Measurements from ENCODE around the gene DLGAP1. TPM values are rescaled to one million over a fixed set of nuclear protein-coding genes. Genes with fewer than 3 reads are reported as not detected.

DLGAP1 gene
- total and polyA plus RNA-seq, 10 of the 15 experiments (the other 5 are each of a cell fraction or from before 2014, with no cell fraction given), result 0.23 to 27.6 (median 1.9) TPM

DNA sequence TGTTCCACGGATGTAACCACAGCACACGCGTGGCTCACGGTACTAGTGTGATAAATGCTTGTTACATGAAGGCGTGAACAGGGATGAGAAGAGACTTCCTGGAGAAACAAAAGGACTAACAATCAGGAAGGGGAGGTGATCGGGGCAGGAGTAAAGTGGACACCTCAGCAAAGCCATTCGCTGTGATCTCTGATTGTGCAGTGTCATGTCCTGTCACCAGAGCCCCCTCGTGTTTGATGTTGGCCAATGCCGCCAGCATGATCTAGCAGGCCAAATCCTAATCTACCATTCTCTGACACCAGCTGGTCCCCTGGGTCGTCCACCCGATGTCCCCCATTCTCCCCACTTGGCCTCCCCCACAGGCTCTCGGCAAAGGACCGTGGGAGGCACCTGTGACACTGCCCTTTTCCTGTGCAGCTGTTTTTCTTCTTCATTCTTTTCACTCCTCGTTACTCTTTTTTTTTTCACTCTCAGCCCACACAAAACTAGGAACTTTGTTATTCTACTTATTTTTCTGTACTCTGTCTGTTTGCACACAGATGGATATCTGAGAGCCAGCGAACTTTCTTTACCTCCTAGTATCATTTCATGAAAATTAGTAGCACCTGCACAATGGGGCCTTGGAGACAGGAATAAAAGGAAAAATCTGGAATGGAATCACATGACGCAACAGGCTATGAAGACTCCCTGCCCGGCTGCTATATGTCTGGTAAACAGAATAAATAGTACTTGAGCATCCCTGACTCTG is 858.3 kb downstream of the DLGAP1 start (continued):
- TF ChIP-seq, protein P1, sequence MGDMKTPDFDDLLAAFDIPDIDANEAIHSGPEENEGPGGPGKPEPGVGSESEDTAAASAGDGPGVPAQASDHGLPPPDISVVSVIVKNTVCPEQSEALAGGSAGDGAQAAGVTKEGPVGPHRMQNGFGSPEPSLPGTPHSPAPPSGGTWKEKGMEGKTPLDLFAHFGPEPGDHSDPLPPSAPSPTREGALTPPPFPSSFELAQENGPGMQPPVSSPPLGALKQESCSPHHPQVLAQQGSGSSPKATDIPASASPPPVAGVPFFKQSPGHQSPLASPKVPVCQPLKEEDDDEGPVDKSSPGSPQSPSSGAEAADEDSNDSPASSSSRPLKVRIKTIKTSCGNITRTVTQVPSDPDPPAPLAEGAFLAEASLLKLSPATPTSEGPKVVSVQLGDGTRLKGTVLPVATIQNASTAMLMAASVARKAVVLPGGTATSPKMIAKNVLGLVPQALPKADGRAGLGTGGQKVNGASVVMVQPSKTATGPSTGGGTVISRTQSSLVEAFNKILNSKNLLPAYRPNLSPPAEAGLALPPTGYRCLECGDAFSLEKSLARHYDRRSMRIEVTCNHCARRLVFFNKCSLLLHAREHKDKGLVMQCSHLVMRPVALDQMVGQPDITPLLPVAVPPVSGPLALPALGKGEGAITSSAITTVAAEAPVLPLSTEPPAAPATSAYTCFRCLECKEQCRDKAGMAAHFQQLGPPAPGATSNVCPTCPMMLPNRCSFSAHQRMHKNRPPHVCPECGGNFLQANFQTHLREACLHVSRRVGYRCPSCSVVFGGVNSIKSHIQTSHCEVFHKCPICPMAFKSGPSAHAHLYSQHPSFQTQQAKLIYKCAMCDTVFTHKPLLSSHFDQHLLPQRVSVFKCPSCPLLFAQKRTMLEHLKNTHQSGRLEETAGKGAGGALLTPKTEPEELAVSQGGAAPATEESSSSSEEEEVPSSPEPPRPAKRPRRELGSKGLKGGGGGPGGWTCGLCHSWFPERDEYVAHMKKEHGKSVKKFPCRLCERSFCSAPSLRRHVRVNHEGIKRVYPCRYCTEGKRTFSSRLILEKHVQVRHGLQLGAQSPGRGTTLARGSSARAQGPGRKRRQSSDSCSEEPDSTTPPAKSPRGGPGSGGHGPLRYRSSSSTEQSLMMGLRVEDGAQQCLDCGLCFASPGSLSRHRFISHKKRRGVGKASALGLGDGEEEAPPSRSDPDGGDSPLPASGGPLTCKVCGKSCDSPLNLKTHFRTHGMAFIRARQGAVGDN (IDR thresholded peaks at IDR 0.05), result peak; percentile 77
- TF ChIP-seq, protein P2, sequence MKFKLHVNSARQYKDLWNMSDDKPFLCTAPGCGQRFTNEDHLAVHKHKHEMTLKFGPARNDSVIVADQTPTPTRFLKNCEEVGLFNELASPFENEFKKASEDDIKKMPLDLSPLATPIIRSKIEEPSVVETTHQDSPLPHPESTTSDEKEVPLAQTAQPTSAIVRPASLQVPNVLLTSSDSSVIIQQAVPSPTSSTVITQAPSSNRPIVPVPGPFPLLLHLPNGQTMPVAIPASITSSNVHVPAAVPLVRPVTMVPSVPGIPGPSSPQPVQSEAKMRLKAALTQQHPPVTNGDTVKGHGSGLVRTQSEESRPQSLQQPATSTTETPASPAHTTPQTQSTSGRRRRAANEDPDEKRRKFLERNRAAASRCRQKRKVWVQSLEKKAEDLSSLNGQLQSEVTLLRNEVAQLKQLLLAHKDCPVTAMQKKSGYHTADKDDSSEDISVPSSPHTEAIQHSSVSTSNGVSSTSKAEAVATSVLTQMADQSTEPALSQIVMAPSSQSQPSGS (IDR thresholded peaks at IDR 0.05; ENCODE audit: low read length), result no peak
- TF ChIP-seq, protein P3, sequence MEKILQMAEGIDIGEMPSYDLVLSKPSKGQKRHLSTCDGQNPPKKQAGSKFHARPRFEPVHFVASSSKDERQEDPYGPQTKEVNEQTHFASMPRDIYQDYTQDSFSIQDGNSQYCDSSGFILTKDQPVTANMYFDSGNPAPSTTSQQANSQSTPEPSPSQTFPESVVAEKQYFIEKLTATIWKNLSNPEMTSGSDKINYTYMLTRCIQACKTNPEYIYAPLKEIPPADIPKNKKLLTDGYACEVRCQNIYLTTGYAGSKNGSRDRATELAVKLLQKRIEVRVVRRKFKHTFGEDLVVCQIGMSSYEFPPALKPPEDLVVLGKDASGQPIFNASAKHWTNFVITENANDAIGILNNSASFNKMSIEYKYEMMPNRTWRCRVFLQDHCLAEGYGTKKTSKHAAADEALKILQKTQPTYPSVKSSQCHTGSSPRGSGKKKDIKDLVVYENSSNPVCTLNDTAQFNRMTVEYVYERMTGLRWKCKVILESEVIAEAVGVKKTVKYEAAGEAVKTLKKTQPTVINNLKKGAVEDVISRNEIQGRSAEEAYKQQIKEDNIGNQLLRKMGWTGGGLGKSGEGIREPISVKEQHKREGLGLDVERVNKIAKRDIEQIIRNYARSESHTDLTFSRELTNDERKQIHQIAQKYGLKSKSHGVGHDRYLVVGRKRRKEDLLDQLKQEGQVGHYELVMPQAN (conservative IDR thresholded peaks at IDR 0.05), result no peak
- TF ChIP-seq ZNF622 (IDR thresholded peaks at IDR 0.05), result no peak
- TF ChIP-seq NFYA (IDR thresholded peaks at IDR 0.05; ENCODE audit: borderline replicate concordance, low read depth, low read length), result no peak
- no peak for TF ChIP-seq ESRRA (IDR thresholded peaks at IDR 0.05; ENCODE audit: low read length)
- peak; percentile 24; the same call in 1 of the 2 replicates for TF ChIP-seq ASH2L (IDR thresholded peaks at IDR 0.05; ENCODE audit: borderline replicate concordance, low read depth)
- TF ChIP-seq, protein P4, sequence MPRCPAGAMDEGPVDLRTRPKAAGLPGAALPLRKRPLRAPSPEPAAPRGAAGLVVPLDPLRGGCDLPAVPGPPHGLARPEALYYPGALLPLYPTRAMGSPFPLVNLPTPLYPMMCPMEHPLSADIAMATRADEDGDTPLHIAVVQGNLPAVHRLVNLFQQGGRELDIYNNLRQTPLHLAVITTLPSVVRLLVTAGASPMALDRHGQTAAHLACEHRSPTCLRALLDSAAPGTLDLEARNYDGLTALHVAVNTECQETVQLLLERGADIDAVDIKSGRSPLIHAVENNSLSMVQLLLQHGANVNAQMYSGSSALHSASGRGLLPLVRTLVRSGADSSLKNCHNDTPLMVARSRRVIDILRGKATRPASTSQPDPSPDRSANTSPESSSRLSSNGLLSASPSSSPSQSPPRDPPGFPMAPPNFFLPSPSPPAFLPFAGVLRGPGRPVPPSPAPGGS (IDR thresholded peaks at IDR 0.05; ENCODE audit: borderline replicate concordance, insufficient read depth, low read depth, low read length, poor library complexity, severe bottlenecking), result no peak
- TF ChIP-seq, protein P5, sequence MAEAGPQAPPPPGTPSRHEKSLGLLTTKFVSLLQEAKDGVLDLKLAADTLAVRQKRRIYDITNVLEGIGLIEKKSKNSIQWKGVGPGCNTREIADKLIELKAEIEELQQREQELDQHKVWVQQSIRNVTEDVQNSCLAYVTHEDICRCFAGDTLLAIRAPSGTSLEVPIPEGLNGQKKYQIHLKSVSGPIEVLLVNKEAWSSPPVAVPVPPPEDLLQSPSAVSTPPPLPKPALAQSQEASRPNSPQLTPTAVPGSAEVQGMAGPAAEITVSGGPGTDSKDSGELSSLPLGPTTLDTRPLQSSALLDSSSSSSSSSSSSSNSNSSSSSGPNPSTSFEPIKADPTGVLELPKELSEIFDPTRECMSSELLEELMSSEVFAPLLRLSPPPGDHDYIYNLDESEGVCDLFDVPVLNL (IDR thresholded peaks at IDR 0.05; ENCODE audit: low read depth, low read length), result no peak
- no peak for TF ChIP-seq PML (IDR thresholded peaks at IDR 0.05; ENCODE audit: low read length)
- TF ChIP-seq CBX5 (IDR thresholded peaks at IDR 0.05; ENCODE audit: low read depth), result no peak
- TF ChIP-seq, protein P6, sequence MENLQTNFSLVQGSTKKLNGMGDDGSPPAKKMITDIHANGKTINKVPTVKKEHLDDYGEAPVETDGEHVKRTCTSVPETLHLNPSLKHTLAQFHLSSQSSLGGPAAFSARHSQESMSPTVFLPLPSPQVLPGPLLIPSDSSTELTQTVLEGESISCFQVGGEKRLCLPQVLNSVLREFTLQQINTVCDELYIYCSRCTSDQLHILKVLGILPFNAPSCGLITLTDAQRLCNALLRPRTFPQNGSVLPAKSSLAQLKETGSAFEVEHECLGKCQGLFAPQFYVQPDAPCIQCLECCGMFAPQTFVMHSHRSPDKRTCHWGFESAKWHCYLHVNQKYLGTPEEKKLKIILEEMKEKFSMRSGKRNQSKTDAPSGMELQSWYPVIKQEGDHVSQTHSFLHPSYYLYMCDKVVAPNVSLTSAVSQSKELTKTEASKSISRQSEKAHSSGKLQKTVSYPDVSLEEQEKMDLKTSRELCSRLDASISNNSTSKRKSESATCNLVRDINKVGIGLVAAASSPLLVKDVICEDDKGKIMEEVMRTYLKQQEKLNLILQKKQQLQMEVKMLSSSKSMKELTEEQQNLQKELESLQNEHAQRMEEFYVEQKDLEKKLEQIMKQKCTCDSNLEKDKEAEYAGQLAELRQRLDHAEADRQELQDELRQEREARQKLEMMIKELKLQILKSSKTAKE (IDR thresholded peaks at IDR 0.05; ENCODE audit: low read depth, poor library complexity, severe bottlenecking), result no peak
- TF ChIP-seq, protein P7, sequence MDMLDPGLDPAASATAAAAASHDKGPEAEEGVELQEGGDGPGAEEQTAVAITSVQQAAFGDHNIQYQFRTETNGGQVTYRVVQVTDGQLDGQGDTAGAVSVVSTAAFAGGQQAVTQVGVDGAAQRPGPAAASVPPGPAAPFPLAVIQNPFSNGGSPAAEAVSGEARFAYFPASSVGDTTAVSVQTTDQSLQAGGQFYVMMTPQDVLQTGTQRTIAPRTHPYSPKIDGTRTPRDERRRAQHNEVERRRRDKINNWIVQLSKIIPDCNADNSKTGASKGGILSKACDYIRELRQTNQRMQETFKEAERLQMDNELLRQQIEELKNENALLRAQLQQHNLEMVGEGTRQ (IDR thresholded peaks at IDR 0.05; ENCODE audit: borderline replicate concordance, low read depth, low read length), result no peak
- no peak for TF ChIP-seq GABPA (IDR thresholded peaks at IDR 0.05; ENCODE audit: low read depth)
